ENCODE measurements around the gene LRRC3C. TPM values are rescaled to one million over a fixed set of nuclear protein-coding genes. Genes with fewer than 3 reads are reported as not detected.

LRRC3C gene
- total RNA-seq, 3 donors from 2014 or later: 1.2 TPM; not detected in 2

GRCh38 chr17:39962642-39963220, 35.2 kb downstream of the LRRC3C start, which contains the start of gene GSDMA:
Gene GSDMA (plus strand): TSS chr17:39963004. CDS start chr17:39965688, 2,684 bp downstream.
- no peak within 1 kb of the TSS for H3K27ac ChIP-seq
- no peak for DNase-seq (ENCODE audit: low spot score in 2 of 2)
- H3K4me3 ChIP-seq: no peak within 1 kb of the TSS
- no peaks in the 10 kb centered on the region for H3K36me3 ChIP-seq
- no peaks in the 10 kb centered on the region for H3K27me3 ChIP-seq
- H3K4me1 ChIP-seq: no peaks in the 10 kb centered on the region
- TF ChIP-seq POLR2A (IDR thresholded peaks at IDR 0.05): no peak
- TF ChIP-seq POLR2AphosphoS5 (IDR thresholded peaks at IDR 0.05): no peak
- TF ChIP-seq CTCF (IDR thresholded peaks at IDR 0.05): no peak
- H3K9me3 ChIP-seq: no peaks in the 10 kb centered on the region
- intact Hi-C loops (cut with DNase I; ENCODE audit: low total_unique reads): no loop called here

GRCh38 chr17:39963829-39964228, 36.3 kb downstream of the LRRC3C start:
- Histone ChIP-seq H3K4me1 (no peaks in the 10 kb centered on the region), H3K36me3 (no peaks in the 10 kb centered on the region), H3K4me3 (no peak overlapping the region), H3K9me3 (no peaks in the 10 kb centered on the region), H3K27me3 (no peaks in the 10 kb centered on the region), H3K27ac (no peak overlapping the region)
- intact Hi-C loops (cut with DNase I; ENCODE audit: low total_unique reads): no loop called here
- no peak for DNase-seq (ENCODE audit: low spot score in 2 of 2)
- TF ChIP-seq POLR2AphosphoS5 (IDR thresholded peaks at IDR 0.05): no peak
- TF ChIP-seq CTCF (IDR thresholded peaks at IDR 0.05): no peak
- no peak for TF ChIP-seq POLR2A (IDR thresholded peaks at IDR 0.05)

- no peaks in the 10 kb centered on the region for H3K36me3 ChIP-seq
- no peak for DNase-seq (ENCODE audit: low spot score in 2 of 2)
- no peaks in the 10 kb centered on the region for H3K27me3 ChIP-seq
- H3K4me1 ChIP-seq: no peaks in the 10 kb centered on the region
- no peaks in the 10 kb centered on the region for H3K9me3 ChIP-seq
- H3K27ac ChIP-seq: no peak overlapping the region
- H3K4me3 ChIP-seq: no peak overlapping the region
- TF ChIP-seq POLR2A (IDR thresholded peaks at IDR 0.05): no peak
- TF ChIP-seq POLR2AphosphoS5 (IDR thresholded peaks at IDR 0.05): no peak
- no peak for TF ChIP-seq CTCF (IDR thresholded peaks at IDR 0.05)
- intact Hi-C loops (cut with DNase I; ENCODE audit: low total_unique reads): no loop called here
Measured at GRCh38 chr17:39965017-39965699, 37.6 kb downstream of the LRRC3C start.

- Histone ChIP-seq H3K27ac (no peak overlapping the region), H3K9me3 (no peaks in the 10 kb centered on the region), H3K4me3 (no peak overlapping the region), H3K27me3 (no peaks in the 10 kb centered on the region), H3K4me1 (no peaks in the 10 kb centered on the region), H3K36me3 (no peaks in the 10 kb centered on the region)
- intact Hi-C loops (cut with DNase I; ENCODE audit: low total_unique reads): no loop called here
- TF ChIP-seq POLR2A (IDR thresholded peaks at IDR 0.05) (no peak), POLR2AphosphoS5 (IDR thresholded peaks at IDR 0.05) (no peak), CTCF (IDR thresholded peaks at IDR 0.05) (no peak)
- DNase-seq (ENCODE audit: low spot score in 2 of 2): no peak
Measured at GRCh38 chr17:39966771-39967170, 39.2 kb downstream of the LRRC3C start.

GRCh38 chr17:39968761-39969160, 41.2 kb downstream of the LRRC3C start:
- DNase-seq (ENCODE audit: low spot score in 2 of 2): no peak
- intact Hi-C loops (cut with DNase I; ENCODE audit: low total_unique reads): no loop called here
- H3K4me1 ChIP-seq: no peaks in the 10 kb centered on the region
- no peaks in the 10 kb centered on the region for H3K9me3 ChIP-seq
- no peak overlapping the region for H3K4me3 ChIP-seq
- H3K27me3 ChIP-seq: no peaks in the 10 kb centered on the region
- no peak for TF ChIP-seq POLR2A (IDR thresholded peaks at IDR 0.05)
- TF ChIP-seq POLR2AphosphoS5 (IDR thresholded peaks at IDR 0.05): no peak
- no peak for TF ChIP-seq CTCF (IDR thresholded peaks at IDR 0.05)
- H3K36me3 ChIP-seq: no peaks in the 10 kb centered on the region
- no peak overlapping the region for H3K27ac ChIP-seq
